ENCODE results near the gene TSEN15.

Gene TSEN15

DNA sequence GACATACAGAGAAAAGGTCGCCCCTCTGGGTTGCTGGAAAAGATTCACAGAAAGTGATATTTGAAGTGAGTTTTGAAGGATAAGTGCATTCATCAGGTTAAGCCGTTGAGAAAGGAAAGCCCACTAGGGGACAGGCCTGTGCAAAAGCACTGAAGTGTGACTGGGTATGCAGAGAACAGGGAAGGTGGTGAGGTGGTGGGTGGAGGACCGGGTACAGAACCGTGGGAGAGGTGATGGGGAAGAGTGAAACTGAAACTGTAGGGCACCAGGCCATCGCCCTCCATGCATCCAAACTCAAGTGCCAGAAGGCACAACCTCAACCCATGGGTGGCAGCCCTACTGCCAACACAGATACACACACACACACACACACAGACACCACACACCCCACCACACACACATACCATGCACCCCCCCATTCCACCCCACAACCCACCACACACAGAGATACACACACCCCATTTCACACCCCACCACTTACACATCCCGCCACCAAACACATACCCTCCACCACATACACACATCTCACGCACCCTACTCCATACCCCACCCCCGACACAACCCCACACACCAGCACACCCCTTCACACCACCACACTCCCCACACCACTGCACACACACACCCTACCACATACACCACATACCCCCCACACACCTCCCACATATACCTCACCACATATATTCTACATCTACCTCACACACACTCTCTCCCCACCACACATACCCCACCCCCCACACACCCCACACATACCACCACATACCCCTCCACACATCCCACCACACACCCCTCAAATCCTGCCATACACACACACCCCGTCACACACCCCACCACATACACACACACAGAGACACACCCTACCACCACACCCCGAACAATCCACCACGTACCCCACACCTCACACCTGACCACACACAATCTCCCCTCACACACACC lies 59.0 kb downstream of the TSEN15 start:
- no peak for DNase-seq

DNA sequence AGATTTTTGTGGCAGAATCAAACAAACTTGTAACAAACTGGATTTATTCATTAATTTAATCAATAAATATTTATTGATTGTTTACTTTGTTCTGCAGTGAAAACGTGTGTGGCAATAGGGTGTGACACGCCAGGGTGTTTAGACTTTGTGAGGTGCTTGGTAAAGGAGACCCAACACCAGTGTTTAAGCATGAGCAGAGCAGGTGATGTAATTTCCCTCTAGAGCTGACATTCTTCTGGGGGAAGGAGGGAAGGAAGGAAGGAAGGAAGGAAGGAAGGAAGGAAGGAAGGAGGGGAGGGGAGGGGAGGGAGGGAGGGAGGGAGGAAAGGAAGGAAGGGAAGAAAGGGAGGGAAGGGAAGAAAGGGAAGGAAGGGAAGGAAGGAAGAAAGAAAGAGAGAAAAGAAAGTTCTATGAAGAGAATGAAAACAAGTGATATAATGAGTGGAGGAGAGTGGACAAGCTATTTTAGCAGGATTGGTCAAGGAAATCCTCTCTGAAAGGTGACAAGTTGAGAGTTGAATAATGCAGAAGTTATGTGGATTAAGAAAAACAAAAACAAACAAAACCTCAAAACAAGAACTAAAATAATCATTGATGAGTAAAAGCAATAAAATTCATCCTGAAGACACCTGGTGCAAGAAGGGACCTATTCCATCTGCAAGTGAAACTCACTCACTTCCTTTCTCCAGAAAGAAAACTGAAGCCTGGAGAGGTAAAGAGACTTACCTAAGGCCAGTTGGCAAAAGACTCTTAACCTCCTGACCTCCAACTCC lies 60.8 kb downstream of the TSEN15 start:
- no peak for DNase-seq

DNA sequence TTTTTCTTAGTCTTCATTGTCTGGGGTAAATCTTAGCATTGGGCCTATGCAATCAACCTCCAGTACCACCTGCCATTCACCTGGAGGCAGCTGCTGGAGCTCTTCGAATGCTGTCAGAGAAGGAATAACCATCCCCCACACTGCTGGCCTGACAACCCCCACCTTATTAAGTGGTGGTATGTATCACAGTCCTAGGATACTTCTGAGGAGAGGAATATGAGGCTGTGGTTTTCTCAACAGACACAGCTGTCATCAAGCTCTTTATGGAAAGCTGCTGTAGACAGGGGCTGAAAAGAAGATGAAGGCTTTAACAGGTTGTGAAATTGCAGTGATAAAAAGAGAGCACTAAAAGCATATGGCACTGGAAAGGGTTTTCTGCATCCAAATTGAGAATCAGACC lies 61.7 kb downstream of the TSEN15 start:
- no peak for DNase-seq

DNA sequence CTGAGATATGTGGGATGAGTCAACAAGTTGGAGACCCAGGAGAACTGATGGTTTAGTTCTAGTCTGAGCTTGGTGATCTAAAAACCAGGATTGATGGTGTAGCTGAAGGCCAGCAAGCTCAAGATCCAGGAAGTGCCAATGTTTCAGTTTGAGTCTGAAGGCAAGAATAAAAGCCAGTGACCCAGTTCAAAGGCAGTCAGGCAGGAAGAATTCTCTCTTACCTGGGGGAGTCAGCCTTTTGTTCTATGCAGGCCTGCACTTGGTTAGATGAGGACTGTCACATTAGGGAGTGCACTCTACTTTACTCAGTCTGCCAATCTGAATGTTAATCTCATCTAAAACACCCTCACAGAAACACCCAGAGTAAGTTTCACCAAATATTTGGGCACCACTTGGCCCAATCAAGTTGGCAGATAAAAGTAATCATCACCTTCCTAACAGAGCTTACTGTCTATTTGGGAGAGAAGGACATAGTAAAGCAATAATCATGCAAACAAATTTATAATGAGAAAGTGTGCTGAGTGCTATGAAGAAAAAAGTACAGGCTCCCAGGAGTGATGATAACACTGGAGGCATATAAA lies 63.4 kb downstream of the TSEN15 start:
- no peak for DNase-seq

DNA sequence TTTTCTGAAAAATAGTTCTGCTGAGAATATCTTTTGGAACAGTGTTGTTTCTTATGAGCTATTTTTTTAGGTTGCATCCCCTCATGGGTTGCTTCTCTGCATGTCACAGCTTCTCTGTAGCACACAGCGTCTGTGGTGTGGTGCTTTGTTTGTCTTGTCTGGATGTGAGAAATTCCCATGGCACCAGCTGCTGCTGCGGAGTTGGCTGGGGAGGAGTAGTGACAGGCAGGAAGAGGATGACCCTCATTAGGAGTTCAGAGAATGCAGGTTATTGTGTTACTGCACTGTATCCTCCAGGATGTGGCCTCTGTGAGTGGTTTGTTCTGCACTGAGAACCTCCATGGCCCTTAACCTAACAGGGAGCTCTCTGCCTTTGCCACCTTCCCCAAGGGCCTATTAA lies 64.8 kb downstream of the TSEN15 start:
- DNase-seq = no peak

DNA sequence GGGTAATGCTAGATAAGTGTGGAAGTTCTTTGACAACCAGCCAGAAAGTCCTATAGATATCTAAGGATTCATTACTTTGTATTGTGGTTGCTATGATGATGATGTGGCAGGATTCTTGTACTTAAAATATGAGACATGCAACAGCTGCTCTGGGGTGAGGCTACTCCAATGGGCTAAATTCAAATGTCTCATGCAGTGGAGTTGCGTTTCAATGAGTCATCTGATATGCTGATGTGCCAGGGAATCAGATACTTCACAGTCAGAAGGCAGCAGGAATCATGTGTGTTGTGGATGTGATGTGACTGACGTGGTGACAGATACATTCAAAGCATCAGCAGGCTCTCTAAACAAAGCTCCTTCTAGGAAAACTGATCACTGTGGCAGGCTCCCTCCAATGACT lies 66.5 kb downstream of the TSEN15 start:
- no peak for DNase-seq
